ENCODE data around the gene SPOCK1. TPM values are rescaled to one million over a fixed set of nuclear protein-coding genes. Genes with fewer than 3 reads are reported as not detected.
"Not testable (repeated sequence)": the region's sequence is repeated elsewhere in the genome, so short reads cannot be mapped to it uniquely, and the experiment has no call there.

The SPOCK1 gene
- total and polyA plus RNA-seq, 2 of the 4 experiments (the other 2 are of a cell fraction): 5.0 to 20.3 TPM

GRCh38 chr5:136953346-136954069 is 545.6 kb downstream of the SPOCK1 start:
- POLR2A ChIA-PET (ENCODE audit: unreplicated experiment); H3K56ac ChIP-seq (ENCODE audit: extremely low read depth, insufficient read depth, low read length); ATAC-seq (ENCODE audit: low read depth); H2BK120ac ChIP-seq (ENCODE audit: low read depth, low read length); H3K4me2 ChIP-seq (ENCODE audit: low read depth, low read length); H3K27me3 ChIP-seq (ENCODE audit: control insufficient read depth, insufficient read depth, low read length); H3K27ac ChIP-seq (ENCODE audit: insufficient read depth, low read length); H3K4ac ChIP-seq (ENCODE audit: low read depth, low read length); H3K9ac ChIP-seq (ENCODE audit: low read depth, low read length); H3K9me3 ChIP-seq (ENCODE audit: control insufficient read depth, insufficient read depth, low read length); H3K4me3 ChIP-seq (ENCODE audit: insufficient read depth, low read depth, low read length); H4K20me1 ChIP-seq (ENCODE audit: insufficient read depth, low read length); H3K36me3 ChIP-seq (ENCODE audit: control insufficient read depth, insufficient read depth, low read length); H3K4me1 ChIP-seq (ENCODE audit: control insufficient read depth, insufficient read depth, low read length); in situ Hi-C loops (cut with MboI; ENCODE audit: low sequenced_read_pairs); H4K5ac ChIP-seq (ENCODE audit: low read depth, low read length); DNase-seq; H2AFZ ChIP-seq (replicated peaks; ENCODE audit: low read length, poor library complexity); H3K79me1 ChIP-seq (ENCODE audit: low read depth in 1 of 2, low read length in 2 of 2); H3K9me1 ChIP-seq (ENCODE audit: insufficient read depth, low read length); H2AK5ac ChIP-seq (ENCODE audit: low read depth, low read length); CTCF ChIA-PET; H4K91ac ChIP-seq (ENCODE audit: insufficient read depth, low read depth, low read length); H2BK5ac ChIP-seq (ENCODE audit: low read depth, low read length, poor library complexity, severe bottlenecking); H3K23ac ChIP-seq (ENCODE audit: low read depth, low read length); H2AK9ac ChIP-seq (replicated peaks; ENCODE audit: low read depth, low read length, poor library complexity); H4K8ac ChIP-seq (ENCODE audit: low read depth in 2 of 2, low read length in 2 of 2); H2BK20ac ChIP-seq (ENCODE audit: low read depth, low read length); intact Hi-C loops (cut with micrococcal nuclease); H3K18ac ChIP-seq (ENCODE audit: low read depth, low read length); H2BK15ac ChIP-seq (ENCODE audit: low read depth, low read length); H3K14ac ChIP-seq (replicated peaks; ENCODE audit: low read depth, low read length); BruUV-seq (replicated peaks); dilution Hi-C loops (cut with HindIII; ENCODE audit: low sequenced_read_pairs, unreplicated experiment): not testable (repeated sequence)
- WGBS, 2 experiments (ENCODE audit: extremely low coverage in 2 of 2, insufficient read length in 1 of 2): 29% methylated on average over 2 of the region's 8 CpGs; no CpG with 5 or more reads in 1 of the 2 experiments

Data from IMR-90 (cell line).